AG04449 (cell line): ENCODE results near the gene ASTN2.

Experiments used
- CTCF ChIA-PET: fragments of 350-600 bp; formaldehyde crosslinking; extraction: SDS; loops from one replicate; lab custom pipeline; 2021; ENCODE audit warnings: antibody characterized with exemption; lab: Yijun Ruan, JAX
- POLR2A ChIA-PET: fragments of 400-600, 350-600 bp; formaldehyde crosslinking; extraction: SDS; loops from one replicate; lab custom pipeline; 2020; ENCODE audit warnings: antibody characterized with exemption, inconsistent platforms; lab: Yijun Ruan, JAX
- DNase-seq: peaks from one replicate; pipeline ENCODE4 v3.0.0-alpha.2; 2010; ENCODE audit warnings: low read depth, low spot score
- H3K4me3 ChIP-seq: 2 replicates; pipeline ENCODE4 v1.5.1; 2011; ENCODE audit warnings: low read depth, mild to moderate bottlenecking, control low read depth, low read length
- TF ChIP-seq, protein P1 (sequence below): IDR thresholded peaks from one replicate; pipeline ENCODE4 v1.5.1; 2011; ENCODE audit warnings: mild to moderate bottlenecking, moderate library complexity, low read length, control low read depth, inconsistent platforms; ENCODE audit not compliant: insufficient read depth; ENCODE audit errors: missing control alignments

The ASTN2 gene

DNA sequence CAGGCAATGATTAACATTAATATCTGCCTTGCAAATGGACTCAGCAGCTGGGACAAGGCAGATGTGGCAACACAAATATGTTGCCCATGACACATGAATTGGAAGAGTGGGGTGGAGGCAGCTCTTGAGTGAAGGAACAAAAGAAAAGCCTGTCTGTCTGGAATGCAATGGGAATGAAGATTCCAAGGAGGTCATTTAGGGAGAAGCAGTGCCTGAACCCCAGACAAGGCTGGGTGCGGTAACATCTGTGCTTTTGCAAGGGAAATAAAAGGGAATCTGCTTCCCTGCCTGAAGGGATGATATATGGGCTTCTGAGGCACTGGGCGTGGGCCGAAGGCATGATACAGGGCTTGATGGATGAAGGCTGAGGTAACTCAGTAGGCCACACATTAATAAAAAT, 821.9 kb downstream of the ASTN2 start:
- TF ChIP-seq, protein P1, sequence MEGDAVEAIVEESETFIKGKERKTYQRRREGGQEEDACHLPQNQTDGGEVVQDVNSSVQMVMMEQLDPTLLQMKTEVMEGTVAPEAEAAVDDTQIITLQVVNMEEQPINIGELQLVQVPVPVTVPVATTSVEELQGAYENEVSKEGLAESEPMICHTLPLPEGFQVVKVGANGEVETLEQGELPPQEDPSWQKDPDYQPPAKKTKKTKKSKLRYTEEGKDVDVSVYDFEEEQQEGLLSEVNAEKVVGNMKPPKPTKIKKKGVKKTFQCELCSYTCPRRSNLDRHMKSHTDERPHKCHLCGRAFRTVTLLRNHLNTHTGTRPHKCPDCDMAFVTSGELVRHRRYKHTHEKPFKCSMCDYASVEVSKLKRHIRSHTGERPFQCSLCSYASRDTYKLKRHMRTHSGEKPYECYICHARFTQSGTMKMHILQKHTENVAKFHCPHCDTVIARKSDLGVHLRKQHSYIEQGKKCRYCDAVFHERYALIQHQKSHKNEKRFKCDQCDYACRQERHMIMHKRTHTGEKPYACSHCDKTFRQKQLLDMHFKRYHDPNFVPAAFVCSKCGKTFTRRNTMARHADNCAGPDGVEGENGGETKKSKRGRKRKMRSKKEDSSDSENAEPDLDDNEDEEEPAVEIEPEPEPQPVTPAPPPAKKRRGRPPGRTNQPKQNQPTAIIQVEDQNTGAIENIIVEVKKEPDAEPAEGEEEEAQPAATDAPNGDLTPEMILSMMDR = no peak
- ChIA-PET CTCF (no interaction called here), POLR2A (no interaction called here)
- no peak for DNase-seq
- no peak overlapping the region for H3K4me3 ChIP-seq

DNA sequence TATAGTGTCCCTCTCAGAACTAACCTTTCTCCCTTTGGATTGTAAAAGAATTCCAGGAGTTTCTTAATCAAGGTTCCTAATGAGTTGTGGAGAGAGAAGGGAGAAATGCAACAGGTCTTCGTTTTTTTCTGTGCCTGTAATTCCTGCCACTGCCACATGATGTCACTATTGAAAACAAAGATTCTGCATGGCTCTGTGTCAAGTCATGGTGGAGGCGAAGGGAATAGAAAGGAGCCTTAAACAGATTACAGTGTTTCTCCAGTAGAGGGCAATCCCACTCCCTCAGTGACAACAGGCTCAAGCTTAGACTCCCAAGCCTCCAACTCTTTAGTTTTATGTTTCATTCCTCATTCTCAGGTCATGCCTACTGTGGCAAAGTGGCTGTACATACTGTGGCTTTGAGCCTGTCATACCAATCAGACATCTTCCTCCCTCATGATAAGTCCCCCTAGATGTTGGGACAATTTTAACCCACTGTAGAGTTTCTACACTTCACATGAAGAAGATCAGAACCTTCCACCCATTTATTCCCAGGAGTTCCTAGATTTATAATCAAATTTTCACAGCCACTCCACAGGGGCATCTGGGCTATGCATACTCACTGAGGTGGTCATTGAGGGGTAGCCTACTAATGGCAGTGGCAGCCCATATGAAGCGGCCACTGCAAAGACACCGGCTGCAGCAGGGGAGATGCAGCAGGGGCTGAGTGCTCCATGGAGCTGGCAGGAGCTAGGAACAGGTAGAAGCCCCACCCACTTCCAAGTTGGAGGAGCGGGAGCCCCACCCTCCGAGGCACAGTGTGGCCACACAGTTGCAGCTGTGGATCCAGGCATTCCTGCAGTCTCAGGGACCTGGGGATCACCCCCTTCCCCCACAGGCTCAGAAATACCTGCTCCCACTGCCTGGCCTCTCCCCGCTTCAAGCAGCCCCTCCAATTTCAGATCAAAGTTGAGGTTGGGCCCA, 825.2 kb downstream of the ASTN2 start:
- no peak for DNase-seq
- ChIA-PET POLR2A (no interaction called here), CTCF (interaction anchor here (0.9 to 3.6 kb wide), 8 partner anchors 9 to 72 kb away, joined by 3 to 12 read pairs (median 4); no protein-coding TSS in a partner anchor)
- H3K4me3 ChIP-seq = no peak overlapping the region
- TF ChIP-seq, protein P1 = peak; percentile 23

DNA sequence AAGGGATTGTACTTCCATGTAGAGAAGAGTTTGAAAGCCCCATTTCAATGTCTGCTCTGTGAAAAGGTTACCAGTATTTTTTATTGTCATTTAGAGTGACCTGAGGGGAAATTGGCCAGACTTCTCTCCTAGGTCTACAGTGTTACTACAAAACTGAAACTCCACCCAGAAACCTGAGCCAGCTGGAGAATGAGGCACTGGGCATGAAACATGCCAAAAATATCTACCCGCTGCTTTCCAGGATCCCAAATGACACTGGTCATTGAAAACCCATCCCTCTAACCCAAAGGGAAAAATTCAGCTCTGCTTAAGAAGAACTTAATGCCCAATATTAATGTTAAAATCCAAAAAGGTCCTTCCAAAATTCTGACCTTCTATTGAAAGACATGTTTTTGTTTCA, 826.9 kb downstream of the ASTN2 start:
- CTCF ChIA-PET = interaction anchor here (1.1 to 2.0 kb wide), 2 partner anchors 9 to 16 kb away, joined by 3 to 6 read pairs; no protein-coding TSS in a partner anchor
- TF ChIP-seq, protein P1 = no peak
- POLR2A ChIA-PET = no interaction called here
- no peak for DNase-seq
- H3K4me3 ChIP-seq = no peak overlapping the region

DNA sequence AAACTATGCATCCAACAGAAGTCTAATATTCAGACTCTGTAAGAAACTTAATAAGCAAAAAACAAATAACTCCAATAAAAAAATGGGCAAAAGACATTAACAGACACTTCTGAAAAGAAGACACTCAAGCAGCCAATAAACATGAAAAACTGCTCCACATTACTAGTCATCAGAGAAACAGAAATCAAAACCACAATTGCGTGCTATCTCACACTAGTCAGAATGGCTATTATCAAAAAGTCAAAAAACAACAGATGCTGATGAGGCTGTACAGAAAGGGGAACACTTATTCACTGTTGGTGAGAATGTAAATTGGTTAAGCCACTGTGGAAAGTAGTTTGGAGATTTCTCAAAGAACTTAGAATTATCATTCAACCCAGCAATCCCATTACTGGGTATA, 829.0 kb downstream of the ASTN2 start:
- TF ChIP-seq, protein P1 = no peak
- ChIA-PET POLR2A (no interaction called here), CTCF (interaction anchor here (1.5 to 1.9 kb wide), 2 partner anchors 10 to 14 kb away, joined by 4 to 7 read pairs; no protein-coding TSS in a partner anchor)
- no peak overlapping the region for H3K4me3 ChIP-seq
- no peak for DNase-seq

- CTCF ChIA-PET = interaction anchor here (1.5 to 1.9 kb wide), 2 partner anchors 10 to 14 kb away, joined by 4 to 7 read pairs; no protein-coding TSS in a partner anchor
- TF ChIP-seq, protein P1 = no peak
- POLR2A ChIA-PET = no interaction called here
- DNase-seq = no peak
- H3K4me3 ChIP-seq = no peak overlapping the region
Measured at GRCh38 chr9:116585204-116585603, 829.7 kb downstream of the ASTN2 start.

DNA sequence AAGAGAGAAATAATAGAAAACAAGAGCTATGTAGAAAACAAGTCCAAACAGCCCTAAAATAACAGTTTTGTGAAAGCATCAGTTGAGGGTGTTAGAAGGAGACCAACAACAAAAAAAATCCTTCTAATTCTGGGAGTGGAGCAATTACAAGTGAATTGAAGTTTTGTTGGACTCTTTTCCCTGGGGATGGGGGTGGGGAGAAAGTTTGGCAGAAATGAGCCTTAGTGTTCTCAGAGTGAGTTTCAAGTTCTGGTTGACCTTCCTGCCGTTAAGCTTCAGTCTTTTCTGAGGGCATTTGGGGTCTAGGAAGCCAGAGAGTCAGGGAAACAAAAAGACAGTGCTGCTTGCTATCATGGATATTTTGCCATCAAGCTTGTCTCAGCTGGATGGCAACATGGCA, 834.0 kb downstream of the ASTN2 start:
- no peak for DNase-seq
- ChIA-PET CTCF (interaction anchor here (1.5 to 2.0 kb wide), 2 partner anchors 10 to 13 kb away, joined by 6 to 11 read pairs; no protein-coding TSS in a partner anchor), POLR2A (no interaction called here)
- H3K4me3 ChIP-seq = no peak overlapping the region
- TF ChIP-seq, protein P1 = no peak
